ENCODE results near the gene SYS1.
"Not testable (repeated sequence)": the region's sequence is repeated elsewhere in the genome, so short reads cannot be mapped to it uniquely, and the experiment has no call there.

The SYS1 gene

DNA sequence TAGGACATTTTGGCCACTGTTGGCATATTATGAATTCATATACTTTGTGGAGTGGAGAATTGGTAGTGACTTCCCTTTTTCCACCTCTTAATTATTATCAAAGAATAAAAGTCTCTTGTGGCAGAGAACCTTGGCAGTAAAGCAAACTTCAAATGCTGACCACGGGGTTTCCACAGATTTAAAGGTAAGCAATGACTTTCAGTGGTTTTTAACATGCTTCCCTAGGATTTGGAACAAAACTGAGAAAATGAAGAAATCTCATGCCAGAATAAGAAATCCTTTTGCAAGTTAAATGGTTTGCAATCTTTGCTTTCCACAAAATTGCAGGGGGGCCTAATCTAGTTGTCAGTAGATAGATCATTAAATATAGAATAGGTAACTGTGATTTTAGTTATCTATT lies 12.7 kb upstream of the SYS1 start:
- no peak overlapping the region for H3K4me3 ChIP-seq (ENCODE audit: low read depth, low read length)
- no peaks in the 10 kb centered on the region for H3K9me3 ChIP-seq (ENCODE audit: control insufficient read depth, insufficient read depth, low read length)
- no peak overlapping the region for H3K9ac ChIP-seq (ENCODE audit: low read depth, low read length)
- no peaks in the 10 kb centered on the region for H3K36me3 ChIP-seq (ENCODE audit: control insufficient read depth, insufficient read depth, low read length)
- H3K4me1 ChIP-seq (ENCODE audit: control insufficient read depth, insufficient read depth, low read length) = peaks cover 19% of the 10 kb centered on the region
- no peaks in the 10 kb centered on the region for H3K27me3 ChIP-seq (ENCODE audit: control insufficient read depth, insufficient read depth, low read length)

- not testable (repeated sequence) for H3K9me3 ChIP-seq (ENCODE audit: control insufficient read depth, insufficient read depth, low read length); H3K9ac ChIP-seq (ENCODE audit: low read depth, low read length); H3K36me3 ChIP-seq (ENCODE audit: control insufficient read depth, insufficient read depth, low read length); H3K4me3 ChIP-seq (ENCODE audit: low read depth, low read length); H3K27me3 ChIP-seq (ENCODE audit: control insufficient read depth, insufficient read depth, low read length)
- H3K4me1 ChIP-seq (ENCODE audit: control insufficient read depth, insufficient read depth, low read length) = peaks cover 14% of the 10 kb centered on the region
These were observed 12.2 kb upstream of the SYS1 start for GRCh38 chr20:45350795-45351194.

DNA sequence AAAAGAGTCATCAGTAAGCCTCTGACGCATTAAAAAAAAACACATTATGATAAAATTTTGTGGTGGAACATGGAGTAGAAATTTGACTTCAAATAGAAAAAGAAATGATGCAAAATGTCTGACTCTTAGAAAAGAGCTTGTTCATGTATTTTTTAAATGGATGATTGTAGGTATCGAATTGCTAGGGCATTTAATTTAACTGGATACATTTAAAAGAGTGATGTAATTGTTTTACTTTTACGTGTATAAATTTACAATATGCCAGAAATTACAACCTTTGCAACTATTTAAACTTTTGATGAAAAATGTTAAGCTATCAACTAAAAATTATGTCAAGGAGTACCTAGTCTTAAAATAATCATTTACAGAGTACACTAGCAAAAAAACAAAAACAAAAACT lies 10.2 kb upstream of the SYS1 start:
- no peak overlapping the region for H3K9ac ChIP-seq (ENCODE audit: low read depth, low read length)
- no peaks in the 10 kb centered on the region for H3K9me3 ChIP-seq (ENCODE audit: control insufficient read depth, insufficient read depth, low read length)
- no peaks in the 10 kb centered on the region for H3K27me3 ChIP-seq (ENCODE audit: control insufficient read depth, insufficient read depth, low read length)
- no peak overlapping the region for H3K4me3 ChIP-seq (ENCODE audit: low read depth, low read length)
- no peaks in the 10 kb centered on the region for H3K36me3 ChIP-seq (ENCODE audit: control insufficient read depth, insufficient read depth, low read length)
- H3K4me1 ChIP-seq (ENCODE audit: control insufficient read depth, insufficient read depth, low read length) = peaks cover 3% of the 10 kb centered on the region

DNA sequence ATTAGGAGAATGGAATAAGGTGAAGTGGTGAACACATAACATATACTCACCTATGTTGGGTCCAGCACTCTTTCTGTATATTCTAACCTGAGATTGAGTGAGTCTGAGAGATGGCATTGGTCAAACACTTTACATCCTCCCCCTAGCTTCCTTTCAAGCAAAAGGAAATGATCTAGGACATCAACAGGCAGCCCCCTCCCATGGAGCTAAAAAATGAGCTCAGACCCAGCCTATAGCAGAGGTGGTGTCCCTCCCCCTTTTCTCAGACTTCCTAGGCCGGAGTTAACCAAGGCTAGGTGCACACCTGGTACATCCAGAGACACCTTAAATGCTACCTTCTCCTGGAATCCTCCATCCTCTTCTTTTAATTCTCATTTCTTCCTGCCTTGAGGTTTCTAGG lies 9.2 kb upstream of the SYS1 start:
- peaks cover 10% of the 10 kb centered on the region for H3K4me1 ChIP-seq (ENCODE audit: control insufficient read depth, insufficient read depth, low read length)
- H3K36me3 ChIP-seq (ENCODE audit: control insufficient read depth, insufficient read depth, low read length) = no peaks in the 10 kb centered on the region
- no peak overlapping the region for H3K4me3 ChIP-seq (ENCODE audit: low read depth, low read length)
- H3K9me3 ChIP-seq (ENCODE audit: control insufficient read depth, insufficient read depth, low read length) = no peaks in the 10 kb centered on the region
- no peaks in the 10 kb centered on the region for H3K27me3 ChIP-seq (ENCODE audit: control insufficient read depth, insufficient read depth, low read length)
- no peak overlapping the region for H3K9ac ChIP-seq (ENCODE audit: low read depth, low read length)

DNA sequence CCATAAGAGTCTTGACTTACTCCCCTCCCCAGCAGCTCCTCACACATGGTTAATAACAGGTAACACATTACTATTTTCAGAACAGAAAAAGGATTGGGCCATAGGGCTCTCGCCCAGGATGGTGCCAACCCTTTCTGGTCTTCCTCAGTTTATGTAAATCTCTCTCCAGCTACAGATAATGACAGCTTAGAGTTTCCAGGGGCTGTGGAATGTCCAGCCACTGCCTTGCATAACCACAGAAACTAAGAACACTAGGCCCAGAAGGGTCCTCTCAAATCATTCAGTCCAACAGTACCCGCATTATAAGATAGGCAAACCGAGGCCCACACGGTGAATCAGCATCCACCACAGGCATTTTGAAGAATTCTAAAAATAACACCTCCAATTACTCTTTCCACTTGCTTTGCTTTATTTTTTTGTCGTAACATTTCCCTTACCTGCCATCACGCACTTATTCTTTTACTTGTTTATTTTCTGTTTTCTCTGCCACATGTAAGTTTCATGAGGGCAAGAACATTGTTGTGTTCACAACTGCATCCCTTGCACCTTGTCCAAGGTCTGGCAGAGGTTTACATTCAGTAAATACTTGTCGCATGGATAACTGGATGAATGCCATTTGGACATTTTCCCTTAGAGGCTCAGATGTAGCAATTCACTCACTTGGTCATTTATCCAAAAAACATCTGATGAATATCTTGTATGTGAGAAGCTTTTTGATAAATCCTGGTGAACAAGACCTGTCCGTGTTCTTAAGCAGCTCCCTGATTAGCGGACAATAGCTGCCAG lies 8.3 kb upstream of the SYS1 start:
- Histone ChIP-seq H3K9me3 (ENCODE audit: control insufficient read depth, insufficient read depth, low read length) (no peaks in the 10 kb centered on the region), H3K9ac (ENCODE audit: low read depth, low read length) (no peak overlapping the region), H3K4me3 (ENCODE audit: low read depth, low read length) (no peak overlapping the region), H3K4me1 (ENCODE audit: control insufficient read depth, insufficient read depth, low read length) (peaks cover 9% of the 10 kb centered on the region), H3K27me3 (ENCODE audit: control insufficient read depth, insufficient read depth, low read length) (no peaks in the 10 kb centered on the region), H3K36me3 (ENCODE audit: control insufficient read depth, insufficient read depth, low read length) (no peaks in the 10 kb centered on the region)

- no peak overlapping the region for H3K9ac ChIP-seq (ENCODE audit: low read depth, low read length)
- H3K4me1 ChIP-seq (ENCODE audit: control insufficient read depth, insufficient read depth, low read length) = peaks cover 9% of the 10 kb centered on the region
- H3K9me3 ChIP-seq (ENCODE audit: control insufficient read depth, insufficient read depth, low read length) = no peaks in the 10 kb centered on the region
These were observed 7.5 kb upstream of the SYS1 start for GRCh38 chr20:45355209-45356084.

GRCh38 chr20:45358282-45359068 lies 4.5 kb upstream of the SYS1 start:
- Histone ChIP-seq H3K27me3 (ENCODE audit: control insufficient read depth, insufficient read depth, low read length) (no peaks in the 10 kb centered on the region), H3K36me3 (ENCODE audit: control insufficient read depth, insufficient read depth, low read length) (no peaks in the 10 kb centered on the region), H3K4me1 (ENCODE audit: control insufficient read depth, insufficient read depth, low read length) (peaks cover 9% of the 10 kb centered on the region), H3K9me3 (ENCODE audit: control insufficient read depth, insufficient read depth, low read length) (no peaks in the 10 kb centered on the region), H3K4me3 (ENCODE audit: low read depth, low read length) (no peak overlapping the region), H3K9ac (ENCODE audit: low read depth, low read length) (peak overlapping the region; percentile 16)

More at GRCh38 chr20:45355209-45356084, 7.5 kb upstream of the SYS1 start:
- Histone ChIP-seq H3K4me3 (ENCODE audit: low read depth, low read length) (no peak overlapping the region), H3K36me3 (ENCODE audit: control insufficient read depth, insufficient read depth, low read length) (no peaks in the 10 kb centered on the region), H3K27me3 (ENCODE audit: control insufficient read depth, insufficient read depth, low read length) (no peaks in the 10 kb centered on the region)

DNA sequence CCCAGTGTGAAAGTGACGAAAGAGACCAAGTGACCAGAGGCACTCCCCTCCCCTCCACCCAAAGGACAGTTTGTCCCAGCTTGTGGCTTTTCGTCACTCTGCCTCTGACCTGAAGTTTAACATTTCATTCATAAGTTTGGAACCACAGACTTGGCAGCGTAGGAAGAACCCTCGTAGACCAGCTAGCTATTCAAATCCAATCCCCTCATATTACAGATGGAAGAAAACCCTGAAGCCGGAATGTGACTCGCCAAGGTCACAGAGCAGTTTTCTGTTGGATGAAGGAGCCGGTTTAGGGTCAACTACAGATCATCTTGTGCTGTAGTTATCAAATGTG lies 3.9 kb upstream of the SYS1 start:
- Histone ChIP-seq H3K4me3 (ENCODE audit: low read depth, low read length) (no peak overlapping the region), H3K9ac (ENCODE audit: low read depth, low read length) (no peak overlapping the region), H3K27me3 (ENCODE audit: control insufficient read depth, insufficient read depth, low read length) (no peaks in the 10 kb centered on the region), H3K4me1 (ENCODE audit: control insufficient read depth, insufficient read depth, low read length) (peaks cover 12% of the 10 kb centered on the region), H3K36me3 (ENCODE audit: control insufficient read depth, insufficient read depth, low read length) (no peaks in the 10 kb centered on the region), H3K9me3 (ENCODE audit: control insufficient read depth, insufficient read depth, low read length) (no peaks in the 10 kb centered on the region)

GRCh38 chr20:45359406-45360148 lies 3.4 kb upstream of the SYS1 start:
- no peak overlapping the region for H3K9ac ChIP-seq (ENCODE audit: low read depth, low read length)
- no peaks in the 10 kb centered on the region for H3K27me3 ChIP-seq (ENCODE audit: control insufficient read depth, insufficient read depth, low read length)
- H3K4me3 ChIP-seq (ENCODE audit: low read depth, low read length) = no peak overlapping the region
- no peaks in the 10 kb centered on the region for H3K36me3 ChIP-seq (ENCODE audit: control insufficient read depth, insufficient read depth, low read length)
- no peaks in the 10 kb centered on the region for H3K9me3 ChIP-seq (ENCODE audit: control insufficient read depth, insufficient read depth, low read length)
- peaks cover 13% of the 10 kb centered on the region for H3K4me1 ChIP-seq (ENCODE audit: control insufficient read depth, insufficient read depth, low read length)

GRCh38 chr20:45361793-45362192 lies 1.2 kb upstream of the SYS1 start:
- no peak overlapping the region for H3K9ac ChIP-seq (ENCODE audit: low read depth, low read length)
- H3K4me1 ChIP-seq (ENCODE audit: control insufficient read depth, insufficient read depth, low read length) = peaks cover 13% of the 10 kb centered on the region

More at GRCh38 chr20:45361793-45362192, 1.2 kb upstream of the SYS1 start:
- Histone ChIP-seq H3K27me3 (ENCODE audit: control insufficient read depth, insufficient read depth, low read length) (no peaks in the 10 kb centered on the region), H3K36me3 (ENCODE audit: control insufficient read depth, insufficient read depth, low read length) (peaks cover 4% of the 10 kb centered on the region), H3K9me3 (ENCODE audit: control insufficient read depth, insufficient read depth, low read length) (no peaks in the 10 kb centered on the region), H3K4me3 (ENCODE audit: low read depth, low read length) (no peak overlapping the region)

Data from iPS-15b (cell line).